Suprapubic skin (tissue), 4 donors: ENCODE results near the gene ZNF536. TPM values are rescaled to one million over a fixed set of nuclear protein-coding genes. Genes with fewer than 3 reads are reported as not detected.

ENCODE experiments used
- DNase-seq, 2 donors: peaks; one replicate each; pipeline ENCODE4 v3.0.0-alpha.2; 2019; ENCODE audit warnings: low spot score in 2 of 2
- H3K27ac ChIP-seq: fragments of 200-600 bp; sonication (generic); one replicate; pipeline ENCODE4 v1.5.1; 2019
- H3K27me3 ChIP-seq: fragments of 200-600 bp; sonication (generic); one replicate; pipeline ENCODE4 v1.5.1; 2019
- H3K36me3 ChIP-seq: fragments of 200-600 bp; sonication (generic); one replicate; pipeline ENCODE4 v1.5.1; 2019
- H3K4me1 ChIP-seq: fragments of 200-600 bp; sonication (generic); one replicate; pipeline ENCODE4 v1.5.1; 2019
- H3K4me3 ChIP-seq: fragments of 200-600 bp; sonication (generic); one replicate; pipeline ENCODE4 v1.5.1; 2019; ENCODE audit warnings: mild to moderate bottlenecking
- H3K9me3 ChIP-seq: fragments of 200-600 bp; sonication (generic); one replicate; pipeline ENCODE4 v1.5.1; 2019
- CTCF ChIP-seq, 2 donors: fragments of 200-600 bp in 1 of 2; fragments of 450-650 bp in 1 of 2; sonication (generic) in 1 of 2; IDR thresholded peaks; one replicate each; pipeline ENCODE4 v1.5.1; 2016 to 2019; ENCODE audit warnings: antibody characterized with exemption in 2 of 2, mild to moderate bottlenecking in 1 of 2, moderate library complexity in 1 of 2
- EP300 ChIP-seq: sonication (generic); formaldehyde crosslinking; IDR thresholded peaks from one replicate; pipeline ENCODE4 v1.6.1; 2017; ENCODE audit warnings: antibody characterized with exemption
- POLR2A ChIP-seq, 2 donors: fragments of 450-650 bp; IDR thresholded peaks; one replicate each; pipeline ENCODE4 v1.6.1; 2017; ENCODE audit warnings: antibody characterized with exemption in 2 of 2, mild to moderate bottlenecking in 2 of 2, moderate library complexity in 2 of 2
- POLR2AphosphoS5 ChIP-seq, 3 donors: sonication (generic); formaldehyde crosslinking; IDR thresholded peaks; one replicate each; pipeline ENCODE4 v1.6.1; 2017; ENCODE audit warnings: antibody characterized with exemption in 3 of 3
- WGBS: methylation state at CpG from one replicate; pipeline ENCODE4 v1.1.5; 2018; 5-methylcytosine and 5-hydroxymethylcytosine counted together
- total RNA-seq, 4 donors: library from RNA; depleted of rRNA; stranded (reverse); fragments of >200 nt; gene quantifications; one replicate each; pipeline ENCODE4 v1.1.0, GENCODE V29; 2016

Gene ZNF536
- total RNA-seq, 4 donors from 2014 or later, result 0.10 to 1.5 (median 0.51) TPM

DNA sequence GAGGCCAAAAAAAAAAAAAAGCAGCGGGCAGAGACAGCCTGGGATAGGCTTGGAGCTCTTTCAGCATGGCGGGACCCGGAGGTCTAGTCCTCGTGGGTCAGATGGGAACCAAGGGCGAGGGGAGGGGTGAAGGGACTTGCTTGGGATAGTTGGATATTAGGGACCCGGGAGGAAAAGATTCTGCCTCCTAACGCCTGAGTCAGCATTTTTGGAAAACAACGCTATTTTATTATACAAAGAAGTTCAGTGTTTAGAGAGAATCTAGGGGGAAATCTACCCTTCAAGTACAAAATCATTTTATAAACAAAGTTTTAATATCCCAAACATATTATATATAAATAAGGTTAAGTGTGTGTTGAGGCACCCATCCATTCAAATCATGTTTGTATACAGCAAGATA lies 156.7 kb downstream of the ZNF536 start:
- Histone ChIP-seq H3K27ac (no peak overlapping the region), H3K4me3 (no peak overlapping the region), H3K9me3 (no peaks in the 10 kb centered on the region), H3K4me1 (no peaks in the 10 kb centered on the region), H3K27me3 (peaks cover 4% of the 10 kb centered on the region), H3K36me3 (no peaks in the 10 kb centered on the region)
- DNase-seq, result no peak
- TF ChIP-seq CTCF (IDR thresholded peaks at IDR 0.05), result no peak
- TF ChIP-seq POLR2A (IDR thresholded peaks at IDR 0.05), result no peak
- no peak for TF ChIP-seq POLR2AphosphoS5 (IDR thresholded peaks at IDR 0.05)
- TF ChIP-seq EP300, result no peak
- 82% methylated on average over 8 of the region's 8 CpGs for WGBS

GRCh38 chr19:30529876-30530275 lies 157.7 kb downstream of the ZNF536 start:
- H3K4me3 ChIP-seq, result no peak overlapping the region
- TF ChIP-seq POLR2AphosphoS5 (IDR thresholded peaks at IDR 0.05), result no peak
- no peak for TF ChIP-seq EP300
- TF ChIP-seq POLR2A (IDR thresholded peaks at IDR 0.05), result no peak
- TF ChIP-seq CTCF (IDR thresholded peaks at IDR 0.05), result no peak
- H3K4me1 ChIP-seq, result no peaks in the 10 kb centered on the region
- no peaks in the 10 kb centered on the region for H3K9me3 ChIP-seq
- 89% methylated on average over 3 of the region's 3 CpGs for WGBS
- H3K36me3 ChIP-seq, result no peaks in the 10 kb centered on the region
- DNase-seq, result no peak
- no peak overlapping the region for H3K27ac ChIP-seq
- peaks cover 4% of the 10 kb centered on the region for H3K27me3 ChIP-seq

- 63% methylated on average over 6 of the region's 6 CpGs for WGBS
- Histone ChIP-seq H3K4me3 (no peak overlapping the region), H3K27me3 (peaks cover 4% of the 10 kb centered on the region), H3K4me1 (no peaks in the 10 kb centered on the region), H3K27ac (no peak overlapping the region), H3K9me3 (no peaks in the 10 kb centered on the region), H3K36me3 (no peaks in the 10 kb centered on the region)
- no peak for TF ChIP-seq EP300
- TF ChIP-seq CTCF (IDR thresholded peaks at IDR 0.05), result no peak
- TF ChIP-seq POLR2AphosphoS5 (IDR thresholded peaks at IDR 0.05), result no peak
- TF ChIP-seq POLR2A (IDR thresholded peaks at IDR 0.05), result no peak
- DNase-seq, result peak in 1 of 2 donors; percentile 37
These were observed 158.6 kb downstream of the ZNF536 start for GRCh38 chr19:30530751-30531150.

DNA sequence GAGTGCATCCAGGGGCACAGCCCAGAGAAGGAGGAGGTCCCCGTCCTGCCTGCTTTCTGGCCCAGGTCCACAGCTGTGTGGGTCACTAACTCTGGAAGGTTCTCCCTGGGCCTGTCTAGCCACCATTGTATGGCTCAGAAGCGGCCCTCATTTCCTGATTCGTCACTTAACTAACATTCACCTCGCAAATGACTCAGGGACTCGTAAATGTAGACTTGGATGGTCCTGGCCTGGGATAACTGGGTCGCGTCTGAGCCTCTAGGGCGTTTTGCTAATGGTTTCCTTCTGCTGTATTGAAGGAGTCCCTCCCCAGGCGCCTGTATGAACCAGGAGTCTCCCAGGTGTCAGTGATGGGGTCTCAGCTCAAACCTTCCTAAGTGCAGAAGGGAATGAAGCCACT lies 162.8 kb downstream of the ZNF536 start:
- H3K9me3 ChIP-seq, result no peaks in the 10 kb centered on the region
- no peaks in the 10 kb centered on the region for H3K36me3 ChIP-seq
- no peaks in the 10 kb centered on the region for H3K27me3 ChIP-seq
- 69% methylated on average over 9 of the region's 9 CpGs for WGBS
- no peaks in the 10 kb centered on the region for H3K4me1 ChIP-seq
- no peak for DNase-seq
- no peak overlapping the region for H3K27ac ChIP-seq
- TF ChIP-seq CTCF (IDR thresholded peaks at IDR 0.05) (no peak), POLR2AphosphoS5 (IDR thresholded peaks at IDR 0.05) (no peak), POLR2A (IDR thresholded peaks at IDR 0.05) (no peak), EP300 (no peak)
- no peak overlapping the region for H3K4me3 ChIP-seq

DNA sequence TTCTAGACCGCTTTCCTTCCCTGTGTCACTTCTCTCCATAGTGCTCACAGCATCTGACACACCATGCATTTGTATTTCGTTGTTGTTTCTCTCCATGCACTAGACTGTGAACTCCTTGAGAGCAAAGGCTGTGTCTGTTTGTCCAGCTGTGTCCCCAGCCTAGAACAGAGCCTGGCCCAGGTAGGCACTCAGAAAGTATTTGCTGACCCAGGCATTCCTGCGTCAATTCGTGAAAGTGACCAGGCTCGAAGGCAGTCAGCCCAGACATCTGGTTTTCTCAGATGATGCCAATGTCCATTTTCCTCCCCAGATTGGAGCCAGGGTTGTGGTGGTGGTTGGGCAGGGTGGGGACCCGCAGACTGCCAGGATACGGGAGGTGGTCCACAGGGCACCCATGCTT lies 164.8 kb downstream of the ZNF536 start:
- no peak for DNase-seq
- Histone ChIP-seq H3K4me3 (no peak overlapping the region), H3K9me3 (no peaks in the 10 kb centered on the region), H3K27me3 (peaks cover 3% of the 10 kb centered on the region), H3K27ac (no peak overlapping the region), H3K4me1 (no peaks in the 10 kb centered on the region), H3K36me3 (no peaks in the 10 kb centered on the region)
- 83% methylated on average over 7 of the region's 7 CpGs for WGBS
- no peak for TF ChIP-seq CTCF (IDR thresholded peaks at IDR 0.05)
- no peak for TF ChIP-seq POLR2AphosphoS5 (IDR thresholded peaks at IDR 0.05)
- TF ChIP-seq EP300, result no peak
- TF ChIP-seq POLR2A (IDR thresholded peaks at IDR 0.05), result no peak
